ENCODE data around the gene GLE1.
"Not testable (repeated sequence)": the region's sequence is repeated elsewhere in the genome, so short reads cannot be mapped to it uniquely, and the experiment has no call there.

GLE1 gene

GRCh38 chr9:128580731-128581130, 76.2 kb downstream of the GLE1 start:
- Histone ChIP-seq H3K4me3 (ENCODE audit: low read length) (no peak overlapping the region), H3K4me1 (ENCODE audit: control insufficient read depth, low read depth, low read length) (no peaks in the 10 kb centered on the region), H3K27ac (ENCODE audit: low read depth, low read length) (no peak overlapping the region), H4K8ac (ENCODE audit: low read depth, low read length) (no peak overlapping the region), H2AK5ac (ENCODE audit: low read length) (no peak overlapping the region), H3K18ac (ENCODE audit: low read length) (no peak overlapping the region), H3K4me2 (ENCODE audit: low read length) (no peak overlapping the region), H3K79me1 (ENCODE audit: low read length) (no peaks in the 10 kb centered on the region), H4K5ac (ENCODE audit: low read length) (no peak overlapping the region), H3K23ac (ENCODE audit: low read length) (no peak overlapping the region), H3K4ac (ENCODE audit: low read depth, low read length) (no peak overlapping the region), H3K79me2 (ENCODE audit: control insufficient read depth, insufficient read depth, low read length) (no peaks in the 10 kb centered on the region), H2BK120ac (ENCODE audit: low read depth, low read length) (no peak overlapping the region), H2BK5ac (ENCODE audit: low read length) (no peak overlapping the region), H3K36me3 (ENCODE audit: control insufficient read depth, insufficient read depth, low read length) (peaks cover 51% of the 10 kb centered on the region), H2BK15ac (replicated peaks; ENCODE audit: low read depth) (no peak overlapping the region), H3K27me3 (ENCODE audit: insufficient read depth, low read length, poor library complexity) (no peaks in the 10 kb centered on the region), H3K9ac (ENCODE audit: low read length) (no peak overlapping the region), H3K56ac (ENCODE audit: low read length) (no peak overlapping the region)
- WGBS (ENCODE audit: extremely low coverage, insufficient coverage, low lambda C conversion rate), result no CpG with 5 or more reads among the region's 10 CpGs
- no peak for DNase-seq

- H2BK120ac ChIP-seq (ENCODE audit: low read depth, low read length); H3K23ac ChIP-seq (ENCODE audit: low read length); H3K56ac ChIP-seq (ENCODE audit: low read length); H3K9ac ChIP-seq (ENCODE audit: low read length); H2AK5ac ChIP-seq (ENCODE audit: low read length); H3K4me2 ChIP-seq (ENCODE audit: low read length); DNase-seq; H3K79me2 ChIP-seq (ENCODE audit: control insufficient read depth, insufficient read depth, low read length); H4K5ac ChIP-seq (ENCODE audit: low read length); H2BK5ac ChIP-seq (ENCODE audit: low read length); H4K8ac ChIP-seq (ENCODE audit: low read depth, low read length); H3K27ac ChIP-seq (ENCODE audit: low read depth, low read length); H3K27me3 ChIP-seq (ENCODE audit: insufficient read depth, low read length, poor library complexity); H2BK15ac ChIP-seq (replicated peaks; ENCODE audit: low read depth); H3K18ac ChIP-seq (ENCODE audit: low read length); H3K4ac ChIP-seq (ENCODE audit: low read depth, low read length); H3K79me1 ChIP-seq (ENCODE audit: low read length); H3K4me1 ChIP-seq (ENCODE audit: control insufficient read depth, low read depth, low read length); H3K4me3 ChIP-seq (ENCODE audit: low read length): not testable (repeated sequence)
- WGBS (ENCODE audit: extremely low coverage, insufficient coverage, low lambda C conversion rate), result no CpG with 5 or more reads among the region's 8 CpGs
- H3K36me3 ChIP-seq (ENCODE audit: control insufficient read depth, insufficient read depth, low read length), result peaks cover 43% of the 10 kb centered on the region
Measured at GRCh38 chr9:128585155-128585554, 80.6 kb downstream of the GLE1 start.

- H3K4me2 ChIP-seq (ENCODE audit: low read length); H4K5ac ChIP-seq (ENCODE audit: low read length); H4K8ac ChIP-seq (ENCODE audit: low read depth, low read length); H3K56ac ChIP-seq (ENCODE audit: low read length); H3K4ac ChIP-seq (ENCODE audit: low read depth, low read length); H3K9ac ChIP-seq (ENCODE audit: low read length); H2BK15ac ChIP-seq (replicated peaks; ENCODE audit: low read depth); H2BK120ac ChIP-seq (ENCODE audit: low read depth, low read length); H3K27me3 ChIP-seq (ENCODE audit: insufficient read depth, low read length, poor library complexity); H3K27ac ChIP-seq (ENCODE audit: low read depth, low read length); H2BK5ac ChIP-seq (ENCODE audit: low read length); H3K79me1 ChIP-seq (ENCODE audit: low read length); H3K18ac ChIP-seq (ENCODE audit: low read length); H3K4me3 ChIP-seq (ENCODE audit: low read length); H2AK5ac ChIP-seq (ENCODE audit: low read length); H3K23ac ChIP-seq (ENCODE audit: low read length); DNase-seq; H3K4me1 ChIP-seq (ENCODE audit: control insufficient read depth, low read depth, low read length); H3K79me2 ChIP-seq (ENCODE audit: control insufficient read depth, insufficient read depth, low read length): not testable (repeated sequence)
- no CpG with 5 or more reads among the region's 11 CpGs for WGBS (ENCODE audit: extremely low coverage, insufficient coverage, low lambda C conversion rate)
- peaks cover 48% of the 10 kb centered on the region for H3K36me3 ChIP-seq (ENCODE audit: control insufficient read depth, insufficient read depth, low read length)
Measured at GRCh38 chr9:128586934-128587333, 82.4 kb downstream of the GLE1 start.

GRCh38 chr9:128587453-128587852, 82.9 kb downstream of the GLE1 start:
- no peak overlapping the region for H3K27ac ChIP-seq (ENCODE audit: low read depth, low read length)
- H2AK5ac ChIP-seq (ENCODE audit: low read length), result no peak overlapping the region
- no peak overlapping the region for H3K4me2 ChIP-seq (ENCODE audit: low read length)
- H3K56ac ChIP-seq (ENCODE audit: low read length), result no peak overlapping the region
- H3K4me1 ChIP-seq (ENCODE audit: control insufficient read depth, low read depth, low read length), result no peaks in the 10 kb centered on the region
- peaks cover 45% of the 10 kb centered on the region for H3K36me3 ChIP-seq (ENCODE audit: control insufficient read depth, insufficient read depth, low read length)
- no peak overlapping the region for H2BK120ac ChIP-seq (ENCODE audit: low read depth, low read length)
- H2BK5ac ChIP-seq (ENCODE audit: low read length), result no peak overlapping the region
- no peak overlapping the region for H3K23ac ChIP-seq (ENCODE audit: low read length)
- H3K27me3 ChIP-seq (ENCODE audit: insufficient read depth, low read length, poor library complexity), result no peaks in the 10 kb centered on the region
- no peak overlapping the region for H3K4me3 ChIP-seq (ENCODE audit: low read length)
- no peak overlapping the region for H2BK15ac ChIP-seq (replicated peaks; ENCODE audit: low read depth)
- DNase-seq, result no peak
- no peak overlapping the region for H4K5ac ChIP-seq (ENCODE audit: low read length)
- no peaks in the 10 kb centered on the region for H3K79me2 ChIP-seq (ENCODE audit: control insufficient read depth, insufficient read depth, low read length)
- WGBS (ENCODE audit: extremely low coverage, insufficient coverage, low lambda C conversion rate), result no CpG with 5 or more reads among the region's 6 CpGs
- no peaks in the 10 kb centered on the region for H3K79me1 ChIP-seq (ENCODE audit: low read length)
- H3K9ac ChIP-seq (ENCODE audit: low read length), result no peak overlapping the region
- H3K4ac ChIP-seq (ENCODE audit: low read depth, low read length), result no peak overlapping the region
- H4K8ac ChIP-seq (ENCODE audit: low read depth, low read length), result no peak overlapping the region
- H3K18ac ChIP-seq (ENCODE audit: low read length), result no peak overlapping the region

GRCh38 chr9:128588581-128589233, 84.2 kb downstream of the GLE1 start:
- no peak overlapping the region for H3K4ac ChIP-seq (ENCODE audit: low read depth, low read length)
- H3K79me2 ChIP-seq (ENCODE audit: control insufficient read depth, insufficient read depth, low read length), result no peaks in the 10 kb centered on the region
- peaks cover 36% of the 10 kb centered on the region for H3K36me3 ChIP-seq (ENCODE audit: control insufficient read depth, insufficient read depth, low read length)
- H3K23ac ChIP-seq (ENCODE audit: low read length), result no peak overlapping the region
- no peak overlapping the region for H4K5ac ChIP-seq (ENCODE audit: low read length)
- no peaks in the 10 kb centered on the region for H3K4me1 ChIP-seq (ENCODE audit: control insufficient read depth, low read depth, low read length)
- no peak overlapping the region for H3K27ac ChIP-seq (ENCODE audit: low read depth, low read length)
- no peak overlapping the region for H3K4me2 ChIP-seq (ENCODE audit: low read length)
- no peaks in the 10 kb centered on the region for H3K27me3 ChIP-seq (ENCODE audit: insufficient read depth, low read length, poor library complexity)
- whole genome bisulfite sequencing (ENCODE audit: extremely low coverage, insufficient coverage, low lambda C conversion rate), result no CpG with 5 or more reads among the region's 11 CpGs
- H2BK120ac ChIP-seq (ENCODE audit: low read depth, low read length), result no peak overlapping the region
- H3K18ac ChIP-seq (ENCODE audit: low read length), result no peak overlapping the region
- H2AK5ac ChIP-seq (ENCODE audit: low read length), result no peak overlapping the region
- H4K8ac ChIP-seq (ENCODE audit: low read depth, low read length), result no peak overlapping the region
- no peak overlapping the region for H2BK15ac ChIP-seq (replicated peaks; ENCODE audit: low read depth)
- no peak overlapping the region for H3K56ac ChIP-seq (ENCODE audit: low read length)
- no peak overlapping the region for H3K9ac ChIP-seq (ENCODE audit: low read length)
- no peaks in the 10 kb centered on the region for H3K79me1 ChIP-seq (ENCODE audit: low read length)
- DNase-seq, result no peak
- no peak overlapping the region for H3K4me3 ChIP-seq (ENCODE audit: low read length)
- H2BK5ac ChIP-seq (ENCODE audit: low read length), result no peak overlapping the region
